ENCODE measurements around the gene RTN3. TPM values are rescaled to one million over a fixed set of nuclear protein-coding genes. Genes with fewer than 3 reads are reported as not detected.
"Not testable (repeated sequence)": the region's sequence is repeated elsewhere in the genome, so short reads cannot be mapped to it uniquely, and the experiment has no call there.

Gene RTN3, protein sequence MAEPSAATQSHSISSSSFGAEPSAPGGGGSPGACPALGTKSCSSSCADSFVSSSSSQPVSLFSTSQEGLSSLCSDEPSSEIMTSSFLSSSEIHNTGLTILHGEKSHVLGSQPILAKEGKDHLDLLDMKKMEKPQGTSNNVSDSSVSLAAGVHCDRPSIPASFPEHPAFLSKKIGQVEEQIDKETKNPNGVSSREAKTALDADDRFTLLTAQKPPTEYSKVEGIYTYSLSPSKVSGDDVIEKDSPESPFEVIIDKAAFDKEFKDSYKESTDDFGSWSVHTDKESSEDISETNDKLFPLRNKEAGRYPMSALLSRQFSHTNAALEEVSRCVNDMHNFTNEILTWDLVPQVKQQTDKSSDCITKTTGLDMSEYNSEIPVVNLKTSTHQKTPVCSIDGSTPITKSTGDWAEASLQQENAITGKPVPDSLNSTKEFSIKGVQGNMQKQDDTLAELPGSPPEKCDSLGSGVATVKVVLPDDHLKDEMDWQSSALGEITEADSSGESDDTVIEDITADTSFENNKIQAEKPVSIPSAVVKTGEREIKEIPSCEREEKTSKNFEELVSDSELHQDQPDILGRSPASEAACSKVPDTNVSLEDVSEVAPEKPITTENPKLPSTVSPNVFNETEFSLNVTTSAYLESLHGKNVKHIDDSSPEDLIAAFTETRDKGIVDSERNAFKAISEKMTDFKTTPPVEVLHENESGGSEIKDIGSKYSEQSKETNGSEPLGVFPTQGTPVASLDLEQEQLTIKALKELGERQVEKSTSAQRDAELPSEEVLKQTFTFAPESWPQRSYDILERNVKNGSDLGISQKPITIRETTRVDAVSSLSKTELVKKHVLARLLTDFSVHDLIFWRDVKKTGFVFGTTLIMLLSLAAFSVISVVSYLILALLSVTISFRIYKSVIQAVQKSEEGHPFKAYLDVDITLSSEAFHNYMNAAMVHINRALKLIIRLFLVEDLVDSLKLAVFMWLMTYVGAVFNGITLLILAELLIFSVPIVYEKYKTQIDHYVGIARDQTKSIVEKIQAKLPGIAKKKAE
- 49.5 and 126 TPM in 2 replicates for total RNA-seq

DNA sequence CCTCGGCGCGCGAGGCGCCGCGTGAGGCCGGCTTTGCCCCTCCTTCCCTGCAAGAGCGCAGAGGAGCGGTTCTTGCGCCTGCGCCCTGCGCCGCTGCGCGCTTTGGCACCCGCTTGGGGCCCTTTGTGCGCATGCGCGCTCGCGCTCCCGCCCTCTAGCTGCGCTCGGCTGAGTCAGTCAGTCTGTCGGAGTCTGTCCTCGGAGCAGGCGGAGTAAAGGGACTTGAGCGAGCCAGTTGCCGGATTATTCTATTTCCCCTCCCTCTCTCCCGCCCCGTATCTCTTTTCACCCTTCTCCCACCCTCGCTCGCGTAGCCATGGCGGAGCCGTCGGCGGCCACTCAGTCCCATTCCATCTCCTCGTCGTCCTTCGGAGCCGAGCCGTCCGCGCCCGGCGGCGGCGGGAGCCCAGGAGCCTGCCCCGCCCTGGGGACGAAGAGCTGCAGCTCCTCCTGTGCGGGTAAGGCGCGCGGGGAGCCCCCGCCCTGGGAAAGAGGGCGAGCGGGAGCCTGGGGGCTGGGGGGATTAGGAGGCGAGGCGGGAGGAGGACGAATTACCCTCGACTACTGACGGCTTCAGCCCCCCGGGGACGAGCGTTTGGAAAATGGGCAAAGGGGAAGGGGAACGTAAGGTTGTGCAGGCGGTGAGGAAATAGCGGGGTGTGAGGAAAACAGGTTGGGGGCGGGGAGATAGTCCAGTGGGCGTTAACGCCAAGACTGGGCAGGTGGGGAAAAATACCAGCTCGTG lies at the start of gene RTN3:
Gene RTN3 (plus strand): TSS at position 180 of the 745 bp plus-strand sequence. CDS start 137 bp downstream, at position 317.
- peak; percentile 94 for DNase-seq (ENCODE audit: low read depth)

DNA sequence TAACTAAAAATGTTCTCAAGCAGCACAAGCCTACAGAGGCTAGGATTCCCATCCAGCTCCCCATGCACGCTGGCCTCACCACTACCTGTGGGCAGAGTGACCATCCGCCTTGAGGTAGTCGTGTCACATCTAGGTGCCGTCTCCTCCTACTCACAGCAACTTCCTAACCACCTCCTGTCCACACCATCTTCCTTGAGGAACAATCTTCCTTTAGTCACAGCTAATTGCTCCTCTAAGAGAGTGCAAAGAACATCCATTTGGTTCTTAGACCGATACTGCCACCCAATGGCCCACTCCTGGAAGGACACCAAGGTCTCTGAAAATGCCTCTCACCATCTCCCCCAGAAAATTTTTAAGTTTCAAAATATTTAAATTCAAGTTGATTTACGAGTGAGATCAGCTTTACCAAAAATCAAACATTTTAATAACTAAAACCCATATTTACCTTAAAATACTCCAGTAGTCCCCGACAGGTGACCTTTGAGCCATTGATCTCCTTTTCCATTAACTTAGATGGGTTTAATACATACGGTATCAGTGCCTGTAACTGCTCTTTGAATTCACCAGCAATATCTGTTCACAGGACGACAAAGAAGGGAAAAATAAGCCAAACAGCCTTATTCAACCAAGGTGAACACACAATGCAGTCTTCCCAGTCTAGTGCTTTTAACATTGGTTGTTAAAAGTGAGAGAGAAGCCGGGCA lies 45.4 kb upstream of the RTN3 start:
- peak; percentile 70 for DNase-seq (ENCODE audit: low read depth)

DNA sequence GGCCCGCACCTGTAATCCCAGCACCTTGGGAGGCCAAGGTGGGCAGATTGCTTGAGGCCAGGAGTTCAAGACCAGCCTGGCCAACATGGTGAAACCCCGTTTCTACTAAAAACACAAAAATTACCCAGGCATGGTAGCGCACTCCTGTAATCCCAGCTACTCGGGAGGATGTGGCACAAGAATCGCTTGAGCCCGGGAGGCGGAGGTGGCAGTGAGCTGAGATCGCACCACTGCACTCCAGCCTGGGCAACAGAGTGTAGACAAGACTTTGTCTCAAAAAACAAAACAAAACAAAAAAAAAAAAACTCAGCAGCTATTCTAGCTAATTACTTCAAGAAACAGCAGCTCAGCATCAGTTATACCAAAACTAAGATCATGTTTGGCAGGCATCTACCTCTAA lies 42.9 kb upstream of the RTN3 start:
- not testable (repeated sequence) for DNase-seq (ENCODE audit: low read depth)

DNA sequence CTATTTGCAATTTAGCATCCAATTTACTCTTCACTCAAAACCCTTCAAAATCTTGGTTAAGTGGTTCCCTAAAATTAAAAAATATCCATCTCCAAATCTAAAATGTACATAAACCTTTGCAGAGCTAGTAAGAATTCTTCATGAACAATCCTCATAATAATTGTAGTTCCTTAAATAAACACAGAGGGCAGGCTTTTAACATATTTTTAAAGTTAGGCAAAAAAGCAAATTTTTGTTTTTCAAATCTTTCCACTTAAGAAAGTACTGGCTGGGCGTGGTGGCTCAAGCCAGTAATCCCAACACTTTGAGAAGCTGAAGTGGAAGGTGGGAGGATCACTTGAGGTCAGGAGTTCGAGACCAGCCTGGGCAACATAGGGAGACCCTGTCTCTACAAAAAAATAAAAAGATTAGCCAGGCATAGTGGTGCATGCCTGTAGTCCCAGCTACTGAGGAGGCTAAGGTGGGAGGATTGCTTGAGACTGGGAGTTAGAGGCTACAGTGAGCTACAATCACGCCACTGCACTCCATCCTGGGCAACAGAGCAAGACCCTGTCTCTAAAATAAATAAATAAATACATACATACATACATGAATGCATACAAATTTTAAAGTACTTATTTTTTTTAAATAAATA lies 42.0 kb upstream of the RTN3 start:
- DNase-seq (ENCODE audit: low read depth), result peak; percentile 31

DNA sequence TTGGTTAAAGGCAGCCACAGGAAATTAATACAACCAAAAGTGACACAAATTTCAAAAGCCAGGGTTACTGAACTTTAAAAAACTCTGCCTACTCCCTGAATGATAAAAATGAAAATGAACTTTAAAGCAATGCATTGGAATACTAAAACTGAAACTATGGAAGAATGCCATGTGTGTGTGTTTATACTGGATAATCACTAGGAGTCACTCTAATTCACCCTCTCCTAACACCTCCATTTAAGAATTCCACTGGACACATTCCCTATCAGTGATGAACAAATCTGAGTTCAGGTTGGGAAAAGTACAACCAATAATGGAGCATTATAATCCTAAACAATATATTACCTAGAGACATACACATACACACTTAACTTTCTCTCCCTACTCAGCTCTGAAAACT lies 39.6 kb upstream of the RTN3 start:
- peak; percentile 32 for DNase-seq (ENCODE audit: low read depth)

DNA sequence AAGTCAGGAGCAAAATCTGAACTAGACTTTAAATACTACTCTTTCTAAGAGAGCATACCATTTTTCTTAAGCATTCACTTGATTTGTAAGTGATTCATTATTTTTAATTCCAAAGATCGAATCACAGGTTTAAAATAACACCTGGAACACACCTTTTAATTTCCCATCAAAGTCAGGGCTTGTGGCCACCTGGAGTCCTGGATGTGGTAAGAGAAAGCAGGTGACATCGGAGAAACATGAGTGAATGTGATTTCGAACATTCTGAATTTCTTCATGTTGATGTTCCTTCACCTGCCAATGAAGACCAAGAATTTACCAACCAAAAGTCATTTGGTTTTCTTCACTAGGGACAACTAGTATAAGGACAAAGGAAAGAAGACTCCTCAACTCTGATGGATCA lies 38.1 kb upstream of the RTN3 start:
- DNase-seq (ENCODE audit: low read depth), result no peak

DNA sequence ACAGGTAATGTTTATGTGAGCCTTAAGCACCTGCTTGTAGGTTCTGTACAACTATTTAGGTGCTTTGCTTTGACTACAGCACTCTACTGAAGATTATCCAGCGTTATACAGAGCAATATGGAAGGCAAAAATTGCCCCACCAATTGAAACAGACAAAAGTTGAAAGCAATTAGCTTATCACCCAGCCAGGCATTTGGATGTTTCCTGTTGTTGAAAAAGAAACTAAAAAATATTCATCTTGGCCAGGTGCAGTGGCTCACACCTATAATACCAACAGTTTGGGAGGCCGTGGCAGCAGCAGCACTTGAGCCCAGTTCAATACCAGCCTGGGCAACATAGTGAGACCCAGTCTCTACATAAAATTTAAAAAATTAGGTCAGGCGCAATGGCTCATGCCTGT lies 28.6 kb upstream of the RTN3 start:
- no peak for DNase-seq (ENCODE audit: low read depth)

DNA sequence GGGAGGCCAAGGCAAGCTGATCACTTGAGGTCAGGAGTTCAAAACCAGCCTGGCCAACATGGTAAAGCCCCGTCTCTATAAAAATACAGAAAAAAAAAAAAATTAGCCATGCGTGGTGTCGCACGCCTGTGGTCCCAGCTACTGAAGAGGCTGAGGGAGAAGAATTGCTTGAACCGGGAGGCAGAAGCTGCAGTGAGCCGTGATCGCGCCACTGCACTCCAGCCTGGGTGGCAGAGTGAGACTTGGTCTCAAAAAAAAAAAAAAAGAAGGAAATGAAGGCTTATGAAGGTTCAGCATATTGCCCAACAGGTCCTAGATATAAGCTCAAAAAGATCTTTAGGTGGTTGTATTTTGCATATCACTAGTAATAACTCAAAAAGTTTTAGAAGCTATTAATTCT lies 20.3 kb upstream of the RTN3 start:
- no peak for DNase-seq (ENCODE audit: low read depth)

DNA sequence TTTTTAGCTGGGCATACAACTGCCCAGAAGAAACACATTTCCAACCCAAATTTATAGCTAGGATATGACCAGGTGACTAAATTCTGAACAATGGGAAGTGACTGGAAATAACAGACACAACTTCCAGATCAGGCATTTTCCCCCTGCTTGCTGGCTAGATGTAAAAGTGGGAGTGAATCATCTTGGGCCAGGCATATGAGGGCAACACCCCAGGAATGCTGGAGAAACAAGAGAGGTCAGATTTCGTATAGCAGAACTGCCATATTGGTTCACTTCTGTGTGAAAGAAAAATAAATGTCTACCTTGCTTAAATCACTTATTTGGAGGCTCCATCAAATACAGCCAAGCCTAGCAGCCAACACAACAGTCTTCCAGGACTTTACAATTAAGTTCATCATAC lies 17.5 kb upstream of the RTN3 start:
- DNase-seq (ENCODE audit: low read depth), result peak; percentile 66

DNA sequence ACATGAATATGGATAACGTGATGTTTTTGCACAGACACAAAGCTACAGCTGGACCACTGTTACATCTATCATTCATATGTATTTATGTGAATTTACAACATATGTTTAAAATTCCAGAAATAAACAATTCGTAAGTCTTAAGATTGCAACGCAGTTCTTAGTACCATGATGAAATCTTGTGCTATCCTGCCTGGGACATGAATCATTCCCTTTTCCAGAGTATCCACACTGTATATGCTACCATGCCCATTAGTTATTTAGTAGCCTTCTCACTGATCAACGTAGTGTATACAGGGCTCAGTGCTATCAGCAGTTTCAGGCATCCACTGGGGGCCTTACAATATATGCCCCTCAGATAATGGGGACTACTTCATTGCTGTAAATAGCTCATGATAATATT lies 14.4 kb upstream of the RTN3 start:
- DNase-seq (ENCODE audit: low read depth), result no peak

DNA sequence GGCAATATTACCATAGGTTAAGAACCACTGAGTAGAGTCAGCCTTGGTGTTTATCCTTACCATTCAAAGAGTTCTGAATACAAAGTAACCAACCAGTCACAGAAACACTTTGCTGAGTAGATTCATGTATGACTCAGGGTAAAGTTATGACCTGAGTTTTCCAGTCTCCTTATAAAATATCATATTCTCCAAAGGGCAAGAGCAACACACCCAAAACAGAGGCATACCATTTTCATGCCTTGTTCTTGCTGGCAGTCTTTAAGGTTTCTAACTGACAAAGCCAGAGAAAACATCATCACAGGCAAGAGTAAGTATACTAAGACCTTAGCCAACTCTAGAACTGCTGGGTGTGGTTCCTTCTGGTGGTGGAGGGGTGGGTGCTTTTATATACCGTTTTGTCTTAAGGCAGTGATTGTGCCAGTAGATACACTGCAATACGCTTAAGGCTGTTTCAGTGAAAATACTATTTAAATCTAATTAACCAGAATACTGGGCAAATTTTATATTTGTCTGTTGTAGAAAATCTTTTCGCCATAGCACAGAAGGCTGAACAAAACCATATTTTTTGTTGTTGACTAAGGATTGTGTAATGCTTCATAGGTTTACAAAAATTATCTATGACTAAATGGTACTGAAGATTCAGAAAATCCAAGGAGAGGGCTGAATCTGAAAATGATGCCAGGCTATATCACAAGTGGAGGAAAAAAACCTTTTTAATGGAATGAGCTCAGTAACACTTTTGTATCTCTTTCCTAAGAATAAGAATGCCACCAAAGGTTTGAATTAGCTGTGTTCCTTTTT lies 13.1 kb upstream of the RTN3 start:
- peak; percentile 89 for DNase-seq (ENCODE audit: low read depth)

DNA sequence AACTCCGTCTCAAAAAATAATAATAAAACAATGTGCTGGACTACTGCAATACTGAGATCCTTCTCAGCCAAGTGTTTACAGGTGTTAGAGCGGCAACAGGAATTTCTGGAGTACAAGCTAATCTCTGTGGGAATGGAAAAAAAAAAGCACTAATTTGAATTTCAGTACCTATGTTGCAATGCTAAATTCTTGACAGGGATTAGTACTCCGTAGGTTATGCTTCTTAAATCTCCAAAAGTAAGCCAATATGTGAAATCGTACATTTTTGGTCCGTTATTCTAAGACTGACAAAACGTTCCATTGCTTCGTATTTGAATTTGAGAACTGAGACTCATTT lies 11.2 kb upstream of the RTN3 start:
- peak; percentile 42 for DNase-seq (ENCODE audit: low read depth)

DNA sequence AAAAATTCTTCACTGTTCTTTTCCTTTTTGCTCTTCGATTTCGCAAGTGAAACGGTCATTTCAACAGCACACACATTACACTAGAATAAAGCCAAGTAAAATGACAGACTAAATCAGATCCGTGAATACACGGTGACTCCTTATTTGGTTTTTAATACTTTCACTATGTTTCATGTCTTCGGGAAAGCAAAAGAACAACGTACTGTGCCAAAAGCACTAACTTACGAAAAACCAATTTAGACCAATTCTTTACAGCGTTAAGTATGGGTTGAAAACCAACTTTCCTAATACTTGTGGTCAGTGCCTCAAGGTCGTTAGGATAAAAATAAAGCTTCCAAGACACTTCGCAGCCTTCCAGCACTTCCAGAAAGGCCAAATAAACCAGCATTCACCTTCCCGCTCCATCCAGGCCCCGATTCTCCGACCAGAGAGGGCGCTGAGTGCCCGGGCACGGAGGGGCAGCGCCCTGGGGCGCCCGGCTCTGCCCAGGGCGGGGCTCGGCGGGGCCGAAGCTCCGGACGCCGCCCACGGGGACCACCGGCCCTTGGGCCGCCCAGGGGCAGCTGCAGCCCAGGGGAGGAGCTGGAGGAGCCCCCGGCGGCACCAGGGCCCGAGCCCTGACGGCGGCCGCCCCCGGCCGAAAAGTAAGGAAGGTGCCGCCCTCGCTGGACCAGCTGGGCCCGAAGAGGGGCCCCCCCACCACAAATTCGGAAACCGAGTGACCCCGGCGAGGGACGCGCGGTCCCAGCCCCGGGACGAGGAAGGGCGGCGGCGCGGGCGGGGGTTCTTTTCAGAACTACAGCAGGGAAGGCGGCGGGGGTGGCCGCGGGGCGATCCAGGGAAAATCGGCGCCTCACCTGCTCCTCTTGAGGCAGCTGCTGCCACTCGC lies 10.6 kb upstream of the RTN3 start:
- DNase-seq (ENCODE audit: low read depth), result peak; percentile 32

DNA sequence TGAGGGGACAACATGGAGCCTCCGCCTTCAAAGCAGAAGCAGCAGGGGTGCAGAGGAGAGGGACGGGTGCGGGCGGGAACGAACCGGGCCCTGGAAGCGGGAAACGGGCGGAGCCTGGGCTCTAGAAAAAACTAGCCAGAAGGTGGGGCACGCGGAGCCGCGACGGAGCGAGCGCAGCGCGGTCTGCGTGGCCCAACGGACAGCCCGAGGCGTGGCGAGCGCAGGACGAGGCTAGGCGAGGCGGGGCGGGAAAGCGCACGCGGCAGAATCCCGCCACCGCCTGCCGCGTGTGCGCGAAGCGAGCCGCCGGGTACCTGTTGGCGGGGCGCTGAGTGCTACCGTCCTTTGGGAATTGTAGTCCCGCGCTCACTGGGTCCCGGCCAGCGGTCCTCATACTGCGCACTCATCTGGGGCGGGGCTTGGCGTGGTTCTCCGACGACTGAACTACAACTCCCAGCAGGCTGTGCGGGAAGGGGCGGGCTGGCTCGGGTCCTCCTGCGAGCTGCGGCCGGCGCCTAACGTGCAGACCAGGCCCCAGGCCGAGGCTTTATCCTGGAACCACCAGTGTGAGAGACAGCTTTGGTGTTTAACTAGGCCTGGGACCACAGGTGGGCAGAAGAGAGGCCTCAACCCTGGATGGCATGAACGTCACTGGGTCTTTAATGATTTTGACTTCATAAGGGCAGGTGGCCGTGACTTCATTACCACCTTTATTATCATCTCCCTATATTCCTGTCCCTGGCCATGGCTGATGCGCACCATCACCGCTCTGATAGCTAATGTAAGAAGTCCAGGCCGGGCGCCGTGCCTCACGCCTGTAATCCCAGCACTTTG lies 9.8 kb upstream of the RTN3 start, which contains the start of gene ATL3:
Gene ATL3 (minus strand): TSS at position 55 of the 834 bp plus-strand sequence. CDS start 41 bp downstream, at position 14.
- DNase-seq (ENCODE audit: low read depth), result peak; percentile 85

DNA sequence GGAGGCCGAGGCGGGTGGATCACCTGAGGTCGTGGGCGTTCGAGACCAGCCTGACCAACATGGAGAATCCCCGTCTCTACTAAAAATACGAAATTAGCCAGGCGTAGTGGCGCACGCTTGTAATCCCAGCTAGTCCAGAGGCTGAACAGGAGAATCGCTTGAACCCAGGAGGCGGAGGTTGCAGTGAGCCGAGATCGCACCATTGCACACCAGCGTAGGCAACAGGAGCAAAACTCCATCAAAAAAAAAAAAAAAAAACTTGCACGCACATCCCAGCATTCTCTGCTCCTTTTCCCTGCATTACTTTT lies 9.2 kb upstream of the RTN3 start:
- no peak for DNase-seq (ENCODE audit: low read depth)

DNA sequence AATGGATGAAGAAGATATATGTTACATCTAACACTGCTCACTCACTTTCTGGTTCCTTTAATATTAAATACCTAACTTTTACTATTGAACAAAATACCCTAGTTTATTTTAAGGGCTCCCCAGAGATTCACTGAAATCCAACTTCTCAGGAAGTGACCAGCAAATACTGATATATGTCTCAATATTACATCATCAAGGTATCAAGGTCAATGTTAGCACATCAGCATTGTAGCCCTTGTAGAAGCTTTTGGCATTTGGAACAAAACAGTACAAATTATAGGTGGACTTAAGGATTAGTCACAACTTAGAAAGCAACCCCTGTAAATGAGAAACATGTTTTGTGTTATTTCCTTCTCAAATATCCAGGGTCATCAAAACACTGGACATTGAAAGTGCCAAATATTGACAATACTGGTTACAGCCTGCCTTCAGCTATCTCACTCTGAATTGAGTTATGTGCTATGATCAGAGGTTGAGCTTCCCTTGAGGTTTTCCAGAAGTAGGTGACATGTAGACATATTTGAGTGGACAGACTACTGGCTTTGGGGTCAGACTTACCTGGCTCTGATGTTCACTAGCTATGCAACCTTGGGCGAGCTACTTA lies 8.3 kb upstream of the RTN3 start:
- DNase-seq (ENCODE audit: low read depth), result no peak

DNA sequence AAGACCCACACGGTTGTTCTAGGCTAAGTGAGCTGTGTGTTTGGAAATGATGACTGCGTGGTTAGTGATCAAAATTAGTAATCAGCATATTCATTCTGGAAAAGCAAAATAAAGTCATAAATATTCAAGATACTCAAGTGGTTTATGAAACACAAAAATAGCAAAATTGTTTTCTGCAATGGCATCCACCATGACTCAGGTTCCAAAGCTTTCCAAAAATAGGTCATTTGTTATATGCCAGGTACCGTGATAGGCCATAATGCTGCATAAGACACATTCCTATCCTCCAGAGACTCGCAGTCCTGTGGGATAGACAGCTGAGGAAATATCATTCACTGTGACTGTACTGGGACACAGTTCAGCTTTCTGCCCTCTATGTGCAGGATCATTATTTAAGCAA lies 7.7 kb upstream of the RTN3 start:
- DNase-seq (ENCODE audit: low read depth), result no peak

DNA sequence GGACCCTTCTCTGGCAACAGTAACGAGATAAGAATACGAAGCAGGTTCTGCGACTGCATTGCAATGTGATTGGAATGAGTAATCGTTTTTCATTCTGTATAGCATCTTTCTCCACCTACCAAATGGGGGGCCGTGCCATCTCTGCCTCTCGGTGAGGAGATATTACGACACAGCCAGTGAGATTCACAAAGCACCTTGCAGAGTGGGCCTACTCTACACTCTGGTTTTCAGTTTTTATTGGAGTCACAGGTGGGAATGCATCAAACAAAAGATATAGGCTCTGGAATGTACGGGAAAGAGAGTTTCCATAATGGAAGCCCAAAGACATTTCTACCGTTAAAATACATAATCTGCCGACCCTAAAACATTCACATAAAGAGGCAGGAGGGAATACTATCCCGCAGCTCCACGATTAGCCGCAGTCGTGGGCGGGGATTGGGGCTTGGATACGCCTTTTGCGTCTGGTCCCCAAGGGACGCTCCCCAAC lies 423 bp upstream of the RTN3 start:
- no peak for DNase-seq (ENCODE audit: low read depth)
